ENCODE measurements around the gene TMEM14B.

GRCh38 chr6:10763006-10763405, 15.4 kb downstream of the TMEM14B start:
- TF ChIP-seq CTCF (conservative IDR thresholded peaks at IDR 0.05 in 1 of 2, IDR thresholded peaks at IDR 0.05 in 1 of 2; ENCODE audit: extremely low read depth in 1 of 2, insufficient read depth in 1 of 2, low read depth in 1 of 2, low read length in 2 of 2) (no peak), EZH2 (IDR thresholded peaks at IDR 0.05; ENCODE audit: borderline replicate concordance, low read length) (no peak)

All from mammary epithelial cell (primary cell).